Mesothelial cell of epicardium (in vitro differentiated cells): ENCODE measurements around the gene ACTR10. TPM values are rescaled to one million over a fixed set of nuclear protein-coding genes. Genes with fewer than 3 reads are reported as not detected.

Source experiments
- DNase-seq, 2 experiments: peaks; one replicate each; pipeline ENCODE4 v3.0.0; 2021; ENCODE audit warnings: low spot score in 2 of 2; ENCODE audit not compliant: unreplicated experiment in 2 of 2
- H3K27ac Mint-ChIP-seq: 2 replicates; pipeline ENCODE4 v1.8.0; 2021; ENCODE audit warnings: mixed read lengths
- H3K27me3 Mint-ChIP-seq: 2 replicates; pipeline ENCODE4 v1.8.0; 2021; ENCODE audit warnings: low read depth, mixed read lengths
- H3K36me3 Mint-ChIP-seq: 2 replicates; pipeline ENCODE4 v1.8.0; 2021; ENCODE audit warnings: mixed read lengths
- H3K4me1 Mint-ChIP-seq: 2 replicates; pipeline ENCODE4 v1.8.0; 2021; ENCODE audit warnings: mixed read lengths
- H3K4me3 Mint-ChIP-seq: 2 replicates; pipeline ENCODE4 v1.8.0; 2021; ENCODE audit warnings: mild to moderate bottlenecking, moderate library complexity, mixed read lengths
- H3K9me3 Mint-ChIP-seq: 2 replicates; pipeline ENCODE4 v1.8.0; 2021; ENCODE audit warnings: mixed read lengths
- total RNA-seq: library from RNA; stranded (reverse); gene quantifications from 3 replicates; pipeline ENCODE4 v1.2.1, GENCODE V29; 2021
- TF ChIP-seq, protein P1 (sequence below): fragments of 200-600 bp; sonication (generic); IDR thresholded peaks from one replicate; pipeline ENCODE4 v1.5.0; 2021; ENCODE audit warnings: antibody characterized with exemption; ENCODE audit not compliant: unreplicated experiment

ACTR10 gene
- total RNA-seq, 1 donor from 2014 or later = 67.1 TPM

DNA sequence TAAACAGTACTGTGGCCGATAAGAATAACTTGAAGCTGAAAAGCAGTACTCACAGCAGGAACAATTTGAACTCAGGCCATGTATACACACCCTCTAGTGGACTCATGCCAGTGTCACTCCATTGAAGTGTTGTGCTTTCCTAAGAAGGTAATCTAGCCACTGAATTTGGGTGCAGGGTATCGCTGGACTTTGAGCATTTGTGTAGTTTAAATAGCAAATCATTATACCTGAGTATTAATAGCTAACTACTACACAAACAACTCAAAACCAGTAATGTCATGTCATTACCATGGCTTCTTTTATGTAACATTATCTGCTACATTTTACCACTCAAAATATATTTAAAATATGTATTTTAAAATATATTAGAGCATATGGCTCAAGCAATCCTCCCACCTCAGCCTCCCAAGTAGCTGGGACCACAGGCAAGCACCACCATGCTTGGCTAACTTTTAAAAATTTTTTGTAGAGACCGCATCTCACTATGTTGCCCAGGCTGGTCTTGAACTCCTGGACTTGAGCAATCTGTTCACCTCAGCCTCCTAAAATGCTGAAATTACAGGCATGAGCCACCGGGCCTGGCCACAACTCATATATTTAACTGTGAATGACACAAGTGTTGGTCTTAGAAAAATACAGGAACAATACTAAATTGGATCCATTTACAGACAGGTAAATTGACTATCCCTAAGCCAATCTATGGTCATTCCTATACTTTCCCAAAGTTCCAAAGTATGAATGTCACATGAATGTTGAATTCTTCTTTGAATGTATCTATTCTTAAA is 72.8 kb downstream of the ACTR10 start:
- DNase-seq = no peak
- no peaks in the 10 kb centered on the region for H3K9me3 Mint-ChIP-seq
- H3K4me1 Mint-ChIP-seq = peaks cover 11% of the 10 kb centered on the region
- H3K27ac Mint-ChIP-seq = no peak overlapping the region
- no peaks in the 10 kb centered on the region for H3K27me3 Mint-ChIP-seq
- H3K36me3 Mint-ChIP-seq = peaks cover 33% of the 10 kb centered on the region
- no peak overlapping the region for H3K4me3 Mint-ChIP-seq
- TF ChIP-seq, protein P1, sequence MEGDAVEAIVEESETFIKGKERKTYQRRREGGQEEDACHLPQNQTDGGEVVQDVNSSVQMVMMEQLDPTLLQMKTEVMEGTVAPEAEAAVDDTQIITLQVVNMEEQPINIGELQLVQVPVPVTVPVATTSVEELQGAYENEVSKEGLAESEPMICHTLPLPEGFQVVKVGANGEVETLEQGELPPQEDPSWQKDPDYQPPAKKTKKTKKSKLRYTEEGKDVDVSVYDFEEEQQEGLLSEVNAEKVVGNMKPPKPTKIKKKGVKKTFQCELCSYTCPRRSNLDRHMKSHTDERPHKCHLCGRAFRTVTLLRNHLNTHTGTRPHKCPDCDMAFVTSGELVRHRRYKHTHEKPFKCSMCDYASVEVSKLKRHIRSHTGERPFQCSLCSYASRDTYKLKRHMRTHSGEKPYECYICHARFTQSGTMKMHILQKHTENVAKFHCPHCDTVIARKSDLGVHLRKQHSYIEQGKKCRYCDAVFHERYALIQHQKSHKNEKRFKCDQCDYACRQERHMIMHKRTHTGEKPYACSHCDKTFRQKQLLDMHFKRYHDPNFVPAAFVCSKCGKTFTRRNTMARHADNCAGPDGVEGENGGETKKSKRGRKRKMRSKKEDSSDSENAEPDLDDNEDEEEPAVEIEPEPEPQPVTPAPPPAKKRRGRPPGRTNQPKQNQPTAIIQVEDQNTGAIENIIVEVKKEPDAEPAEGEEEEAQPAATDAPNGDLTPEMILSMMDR = no peak

GRCh38 chr14:58274881-58275280 is 74.9 kb downstream of the ACTR10 start:
- H3K4me3 Mint-ChIP-seq = no peak overlapping the region
- peak overlapping the region; percentile 90 for H3K27ac Mint-ChIP-seq
- H3K9me3 Mint-ChIP-seq = no peaks in the 10 kb centered on the region
- H3K36me3 Mint-ChIP-seq = peaks cover 37% of the 10 kb centered on the region
- H3K27me3 Mint-ChIP-seq = no peaks in the 10 kb centered on the region
- DNase-seq = no peak
- H3K4me1 Mint-ChIP-seq = peaks cover 11% of the 10 kb centered on the region
- TF ChIP-seq, protein P1 = no peak

GRCh38 chr14:58275527-58276190 is 75.7 kb downstream of the ACTR10 start:
- H3K27ac Mint-ChIP-seq = peak overlapping the region; percentile 90
- H3K4me3 Mint-ChIP-seq = no peak overlapping the region
- H3K9me3 Mint-ChIP-seq = no peaks in the 10 kb centered on the region
- peaks cover 29% of the 10 kb centered on the region for H3K36me3 Mint-ChIP-seq
- TF ChIP-seq, protein P1 = no peak
- no peak for DNase-seq
- no peaks in the 10 kb centered on the region for H3K27me3 Mint-ChIP-seq
- peaks cover 14% of the 10 kb centered on the region for H3K4me1 Mint-ChIP-seq

- Mint-ChIP-seq H3K27me3 (no peaks in the 10 kb centered on the region), H3K9me3 (no peaks in the 10 kb centered on the region), H3K27ac (peak overlapping the region; percentile 54), H3K36me3 (peaks cover 28% of the 10 kb centered on the region), H3K4me3 (no peak overlapping the region), H3K4me1 (peaks cover 19% of the 10 kb centered on the region)
- TF ChIP-seq, protein P1 = no peak
- DNase-seq = no peak
Measured at GRCh38 chr14:58276208-58276607, 76.3 kb downstream of the ACTR10 start.

DNA sequence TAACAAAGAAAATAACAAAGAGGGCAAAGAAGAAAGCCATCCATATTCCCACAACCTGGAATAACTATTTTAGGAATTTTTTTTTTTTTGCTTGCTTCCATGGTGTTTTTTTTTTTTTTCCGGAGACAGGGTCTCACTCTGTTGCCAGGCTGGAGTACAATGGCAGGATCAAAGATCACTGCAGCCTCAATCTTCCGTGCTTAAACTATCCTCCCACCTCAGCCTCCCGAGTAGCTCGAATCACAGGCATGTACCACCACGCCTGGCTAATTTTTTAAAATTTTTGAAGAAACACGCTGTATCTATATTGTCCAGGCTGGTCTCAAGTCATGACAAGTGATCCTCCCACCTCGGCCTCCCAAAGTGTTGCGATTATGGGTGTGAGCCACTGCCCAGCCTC is 78.2 kb downstream of the ACTR10 start:
- Mint-ChIP-seq H3K27ac (no peak overlapping the region), H3K4me1 (peaks cover 33% of the 10 kb centered on the region)

More for the DNA sequence above, 78.2 kb downstream of the ACTR10 start:
- Mint-ChIP-seq H3K4me3 (no peak overlapping the region), H3K9me3 (no peaks in the 10 kb centered on the region), H3K36me3 (peaks cover 20% of the 10 kb centered on the region), H3K27me3 (no peaks in the 10 kb centered on the region)
- TF ChIP-seq, protein P1 = no peak
- no peak for DNase-seq
